ENCODE results near the gene KLHDC8A.

GRCh38 chr1:205338011-205338410 is 18.7 kb downstream of the KLHDC8A start:
- TF ChIP-seq, protein P1, sequence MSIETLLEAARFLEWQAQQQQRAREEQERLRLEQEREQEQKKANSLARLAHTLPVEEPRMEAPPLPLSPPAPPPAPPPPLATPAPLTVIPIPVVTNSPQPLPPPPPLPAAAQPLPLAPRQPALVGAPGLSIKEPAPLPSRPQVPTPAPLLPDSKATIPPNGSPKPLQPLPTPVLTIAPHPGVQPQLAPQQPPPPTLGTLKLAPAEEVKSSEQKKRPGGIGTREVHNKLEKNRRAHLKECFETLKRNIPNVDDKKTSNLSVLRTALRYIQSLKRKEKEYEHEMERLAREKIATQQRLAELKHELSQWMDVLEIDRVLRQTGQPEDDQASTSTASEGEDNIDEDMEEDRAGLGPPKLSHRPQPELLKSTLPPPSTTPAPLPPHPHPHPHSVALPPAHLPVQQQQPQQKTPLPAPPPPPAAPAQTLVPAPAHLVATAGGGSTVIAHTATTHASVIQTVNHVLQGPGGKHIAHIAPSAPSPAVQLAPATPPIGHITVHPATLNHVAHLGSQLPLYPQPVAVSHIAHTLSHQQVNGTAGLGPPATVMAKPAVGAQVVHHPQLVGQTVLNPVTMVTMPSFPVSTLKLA (IDR thresholded peaks at IDR 0.05): no peak
- TF ChIP-seq CTCF (CRISPR knock-in tag; IDR thresholded peaks at IDR 0.05): no peak
- TF ChIP-seq ZNF180 (CRISPR knock-in tag; IDR thresholded peaks at IDR 0.05; ENCODE audit: borderline replicate concordance, low read depth): no peak
- TF ChIP-seq, protein P2, sequence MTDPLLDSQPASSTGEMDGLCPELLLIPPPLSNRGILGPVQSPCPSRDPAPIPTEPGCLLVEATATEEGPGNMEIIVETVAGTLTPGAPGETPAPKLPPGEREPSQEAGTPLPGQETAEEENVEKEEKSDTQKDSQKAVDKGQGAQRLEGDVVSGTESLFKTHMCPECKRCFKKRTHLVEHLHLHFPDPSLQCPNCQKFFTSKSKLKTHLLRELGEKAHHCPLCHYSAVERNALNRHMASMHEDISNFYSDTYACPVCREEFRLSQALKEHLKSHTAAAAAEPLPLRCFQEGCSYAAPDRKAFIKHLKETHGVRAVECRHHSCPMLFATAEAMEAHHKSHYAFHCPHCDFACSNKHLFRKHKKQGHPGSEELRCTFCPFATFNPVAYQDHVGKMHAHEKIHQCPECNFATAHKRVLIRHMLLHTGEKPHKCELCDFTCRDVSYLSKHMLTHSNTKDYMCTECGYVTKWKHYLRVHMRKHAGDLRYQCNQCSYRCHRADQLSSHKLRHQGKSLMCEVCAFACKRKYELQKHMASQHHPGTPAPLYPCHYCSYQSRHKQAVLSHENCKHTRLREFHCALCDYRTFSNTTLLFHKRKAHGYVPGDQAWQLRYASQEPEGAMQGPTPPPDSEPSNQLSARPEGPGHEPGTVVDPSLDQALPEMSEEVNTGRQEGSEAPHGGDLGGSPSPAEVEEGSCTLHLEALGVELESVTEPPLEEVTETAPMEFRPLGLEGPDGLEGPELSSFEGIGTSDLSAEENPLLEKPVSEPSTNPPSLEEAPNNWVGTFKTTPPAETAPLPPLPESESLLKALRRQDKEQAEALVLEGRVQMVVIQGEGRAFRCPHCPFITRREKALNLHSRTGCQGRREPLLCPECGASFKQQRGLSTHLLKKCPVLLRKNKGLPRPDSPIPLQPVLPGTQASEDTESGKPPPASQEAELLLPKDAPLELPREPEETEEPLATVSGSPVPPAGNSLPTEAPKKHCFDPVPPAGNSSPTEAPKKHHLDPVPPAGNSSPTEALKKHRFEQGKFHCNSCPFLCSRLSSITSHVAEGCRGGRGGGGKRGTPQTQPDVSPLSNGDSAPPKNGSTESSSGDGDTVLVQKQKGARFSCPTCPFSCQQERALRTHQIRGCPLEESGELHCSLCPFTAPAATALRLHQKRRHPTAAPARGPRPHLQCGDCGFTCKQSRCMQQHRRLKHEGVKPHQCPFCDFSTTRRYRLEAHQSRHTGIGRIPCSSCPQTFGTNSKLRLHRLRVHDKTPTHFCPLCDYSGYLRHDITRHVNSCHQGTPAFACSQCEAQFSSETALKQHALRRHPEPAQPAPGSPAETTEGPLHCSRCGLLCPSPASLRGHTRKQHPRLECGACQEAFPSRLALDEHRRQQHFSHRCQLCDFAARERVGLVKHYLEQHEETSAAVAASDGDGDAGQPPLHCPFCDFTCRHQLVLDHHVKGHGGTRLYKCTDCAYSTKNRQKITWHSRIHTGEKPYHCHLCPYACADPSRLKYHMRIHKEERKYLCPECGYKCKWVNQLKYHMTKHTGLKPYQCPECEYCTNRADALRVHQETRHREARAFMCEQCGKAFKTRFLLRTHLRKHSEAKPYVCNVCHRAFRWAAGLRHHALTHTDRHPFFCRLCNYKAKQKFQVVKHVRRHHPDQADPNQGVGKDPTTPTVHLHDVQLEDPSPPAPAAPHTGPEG (CRISPR knock-in tag; IDR thresholded peaks at IDR 0.05): no peak
- no peak for TF ChIP-seq ZNF138 (CRISPR knock-in tag; IDR thresholded peaks at IDR 0.05; ENCODE audit: low read depth)
- no peak for TF ChIP-seq ZNF816 (CRISPR knock-in tag; IDR thresholded peaks at IDR 0.05; ENCODE audit: borderline replicate concordance)
- no peak for TF ChIP-seq EZH2 (conservative IDR thresholded peaks at IDR 0.05; ENCODE audit: low read depth, low read length)
- TF ChIP-seq NKX3-1 (CRISPR knock-in tag; IDR thresholded peaks at IDR 0.05): no peak
- TF ChIP-seq, protein P3, sequence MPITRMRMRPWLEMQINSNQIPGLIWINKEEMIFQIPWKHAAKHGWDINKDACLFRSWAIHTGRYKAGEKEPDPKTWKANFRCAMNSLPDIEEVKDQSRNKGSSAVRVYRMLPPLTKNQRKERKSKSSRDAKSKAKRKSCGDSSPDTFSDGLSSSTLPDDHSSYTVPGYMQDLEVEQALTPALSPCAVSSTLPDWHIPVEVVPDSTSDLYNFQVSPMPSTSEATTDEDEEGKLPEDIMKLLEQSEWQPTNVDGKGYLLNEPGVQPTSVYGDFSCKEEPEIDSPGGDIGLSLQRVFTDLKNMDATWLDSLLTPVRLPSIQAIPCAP (CRISPR knock-in tag; IDR thresholded peaks at IDR 0.05; ENCODE audit: low read depth): no peak
- no peak for TF ChIP-seq ZNF343 (CRISPR knock-in tag; IDR thresholded peaks at IDR 0.05)
- no peak for TF ChIP-seq ZNF75D (CRISPR knock-in tag; IDR thresholded peaks at IDR 0.05; ENCODE audit: borderline replicate concordance)
- no peak for TF ChIP-seq HINFP (CRISPR knock-in tag; IDR thresholded peaks at IDR 0.05; ENCODE audit: low read depth)
- TF ChIP-seq MTF1 (CRISPR knock-in tag; IDR thresholded peaks at IDR 0.05): no peak

All from HepG2 (cell line).